ENCODE measurements around the gene IL21R. TPM values are rescaled to one million over a fixed set of nuclear protein-coding genes. Genes with fewer than 3 reads are reported as not detected.

Gene IL21R
- total and polyA plus RNA-seq, 9 of the 15 experiments (the other 6 are each of a cell fraction or from before 2014, with no cell fraction given) = 0.04 to 0.34 (median 0.18) TPM; not detected in 1

- TF ChIP-seq BRF2 (IDR thresholded peaks at IDR 0.05; ENCODE audit: borderline replicate concordance, insufficient read depth, insufficient read length) (no peak), KAT7 (CRISPR knock-in tag; IDR thresholded peaks at IDR 0.05; ENCODE audit: borderline replicate concordance) (no peak), ZNF740 (CRISPR knock-in tag; IDR thresholded peaks at IDR 0.05) (no peak), ZNF740 (tag; IDR thresholded peaks at IDR 0.05) (no peak), REST (IDR thresholded peaks at IDR 0.05; ENCODE audit: borderline replicate concordance) (peak; percentile 56; the same call in 1 of the 2 replicates), REST (CRISPR knock-in tag; IDR thresholded peaks at IDR 0.05; ENCODE audit: low read depth) (no peak), FOSL1 (tag; conservative IDR thresholded peaks at IDR 0.05) (no peak), RCOR1 (IDR thresholded peaks at IDR 0.05; ENCODE audit: borderline replicate concordance in 1 of 2, low read depth in 2 of 2, low read length in 2 of 2) (peak in 1 of 2 experiments; percentile 61; a peak in 2 of 4 replicates), POLR2AphosphoS2 (IDR thresholded peaks at IDR 0.05; ENCODE audit: low read length) (no peak), MAZ (CRISPR knock-in tag; conservative IDR thresholded peaks at IDR 0.05 in 1 of 2, IDR thresholded peaks at IDR 0.05 in 1 of 2) (0 out of 4 replicates have a peak, but pooled peaks of 1 of the 2 experiments have one; percentile 21), TCF15 (CRISPR knock-in tag; IDR thresholded peaks at IDR 0.05) (no peak), ZBTB1 (CRISPR knock-in tag; IDR thresholded peaks at IDR 0.05; ENCODE audit: borderline replicate concordance, low read depth) (no peak), RNF2 (IDR thresholded peaks at IDR 0.05) (no peak), STAT5B (CRISPR knock-in tag; IDR thresholded peaks at IDR 0.05) (no peak), ZNF316 (IDR thresholded peaks at IDR 0.05) (peak; percentile 97), SIX5 (IDR thresholded peaks at IDR 0.05; ENCODE audit: borderline replicate concordance in 1 of 2, insufficient read depth in 1 of 2, low read depth in 1 of 2, low read length in 2 of 2) (no peak), POLR3A (IDR thresholded peaks at IDR 0.05; ENCODE audit: borderline replicate concordance, extremely low read depth, insufficient read depth, insufficient read length) (no peak)
Observed at GRCh38 chr16:27355610-27356009, 46.4 kb upstream of the IL21R start (continued).
